Measurements from ENCODE around the gene BRIP1.

Gene BRIP1

GRCh38 chr17:61648587-61648986 is 214.7 kb downstream of the BRIP1 start:
- TF ChIP-seq GATA3 (IDR thresholded peaks at IDR 0.05; ENCODE audit: low read depth, low read length): no peak
- TF ChIP-seq GATA2 (IDR thresholded peaks at IDR 0.05; ENCODE audit: low read depth, low read length): no peak

- TF ChIP-seq GATA3 (IDR thresholded peaks at IDR 0.05; ENCODE audit: low read depth, low read length): no peak
- no peak for TF ChIP-seq GATA2 (IDR thresholded peaks at IDR 0.05; ENCODE audit: low read depth, low read length)
Measured at GRCh38 chr17:61647047-61647446, 216.3 kb downstream of the BRIP1 start.

GRCh38 chr17:61646482-61646881 is 216.8 kb downstream of the BRIP1 start:
- TF ChIP-seq GATA2 (IDR thresholded peaks at IDR 0.05; ENCODE audit: low read depth, low read length) (no peak), GATA3 (IDR thresholded peaks at IDR 0.05; ENCODE audit: low read depth, low read length) (no peak)

GRCh38 chr17:61645920-61646319 is 217.4 kb downstream of the BRIP1 start:
- TF ChIP-seq GATA3 (IDR thresholded peaks at IDR 0.05; ENCODE audit: low read depth, low read length) (no peak), GATA2 (IDR thresholded peaks at IDR 0.05; ENCODE audit: low read depth, low read length) (no peak)

GRCh38 chr17:61644800-61645774 is 218.2 kb downstream of the BRIP1 start:
- TF ChIP-seq GATA2 (IDR thresholded peaks at IDR 0.05; ENCODE audit: low read depth, low read length) (no peak), GATA3 (IDR thresholded peaks at IDR 0.05; ENCODE audit: low read depth, low read length) (no peak)

GRCh38 chr17:61642768-61643167 is 220.6 kb downstream of the BRIP1 start:
- TF ChIP-seq GATA3 (IDR thresholded peaks at IDR 0.05; ENCODE audit: low read depth, low read length): no peak
- no peak for TF ChIP-seq GATA2 (IDR thresholded peaks at IDR 0.05; ENCODE audit: low read depth, low read length)

GRCh38 chr17:61641715-61642114 is 221.6 kb downstream of the BRIP1 start:
- no peak for TF ChIP-seq GATA3 (IDR thresholded peaks at IDR 0.05; ENCODE audit: low read depth, low read length)
- TF ChIP-seq GATA2 (IDR thresholded peaks at IDR 0.05; ENCODE audit: low read depth, low read length): no peak

GRCh38 chr17:61641084-61641483 is 222.2 kb downstream of the BRIP1 start:
- TF ChIP-seq GATA3 (IDR thresholded peaks at IDR 0.05; ENCODE audit: low read depth, low read length): no peak
- TF ChIP-seq GATA2 (IDR thresholded peaks at IDR 0.05; ENCODE audit: low read depth, low read length): no peak

- TF ChIP-seq GATA3 (IDR thresholded peaks at IDR 0.05; ENCODE audit: low read depth, low read length): no peak
- no peak for TF ChIP-seq GATA2 (IDR thresholded peaks at IDR 0.05; ENCODE audit: low read depth, low read length)
Measured at GRCh38 chr17:61639818-61640217, 223.5 kb downstream of the BRIP1 start.

- TF ChIP-seq GATA2 (IDR thresholded peaks at IDR 0.05; ENCODE audit: low read depth, low read length) (no peak), GATA3 (IDR thresholded peaks at IDR 0.05; ENCODE audit: low read depth, low read length) (no peak)
Measured at GRCh38 chr17:61638087-61638486, 225.2 kb downstream of the BRIP1 start.

GRCh38 chr17:61635913-61636432 is 227.4 kb downstream of the BRIP1 start:
- no peak for TF ChIP-seq GATA2 (IDR thresholded peaks at IDR 0.05; ENCODE audit: low read depth, low read length)
- no peak for TF ChIP-seq GATA3 (IDR thresholded peaks at IDR 0.05; ENCODE audit: low read depth, low read length)

- TF ChIP-seq GATA3 (IDR thresholded peaks at IDR 0.05; ENCODE audit: low read depth, low read length) (no peak), GATA2 (IDR thresholded peaks at IDR 0.05; ENCODE audit: low read depth, low read length) (no peak)
Measured at GRCh38 chr17:61634942-61635538, 228.3 kb downstream of the BRIP1 start.

GRCh38 chr17:61634011-61634539 is 229.3 kb downstream of the BRIP1 start:
- TF ChIP-seq GATA3 (IDR thresholded peaks at IDR 0.05; ENCODE audit: low read depth, low read length): no peak
- TF ChIP-seq GATA2 (IDR thresholded peaks at IDR 0.05; ENCODE audit: low read depth, low read length): no peak

GRCh38 chr17:61632826-61633225 is 230.5 kb downstream of the BRIP1 start:
- no peak for TF ChIP-seq GATA3 (IDR thresholded peaks at IDR 0.05; ENCODE audit: low read depth, low read length)
- TF ChIP-seq GATA2 (IDR thresholded peaks at IDR 0.05; ENCODE audit: low read depth, low read length): no peak
